Stimulated activated CD4-positive, alpha-beta T cell treated with anti-CD3 and anti-CD28 coated beads, Interleukin-4, amount 100 ng/mL, for 48 hours (primary cell): ENCODE data around the gene BAIAP2.

Experiments used
- DNase-seq, 2 donors: peaks; one replicate each; pipeline ENCODE4 v3.0.0-alpha.2; 2020; ENCODE audit warnings: low read depth in 2 of 2

BAIAP2 gene

DNA sequence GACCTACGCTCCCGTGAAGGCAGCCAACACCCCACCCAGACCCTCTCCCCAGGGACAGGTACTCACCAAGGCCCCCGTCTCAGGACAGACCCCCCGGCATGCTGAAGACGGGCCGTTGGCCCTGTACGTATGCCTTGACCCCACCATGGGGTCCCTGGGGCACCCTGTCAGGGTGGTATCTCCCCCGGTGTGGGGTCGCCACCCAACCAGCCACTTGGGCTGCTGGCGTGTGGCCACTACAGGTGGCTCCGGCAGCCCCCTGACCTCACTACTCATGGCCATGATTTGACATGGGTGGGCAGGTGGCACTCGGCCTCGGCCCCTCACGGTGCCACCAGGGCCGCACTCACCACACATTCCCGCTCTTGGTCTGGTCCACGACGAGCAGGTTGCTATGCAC lies 89.4 kb downstream of the BAIAP2 start:
- no peak for DNase-seq

DNA sequence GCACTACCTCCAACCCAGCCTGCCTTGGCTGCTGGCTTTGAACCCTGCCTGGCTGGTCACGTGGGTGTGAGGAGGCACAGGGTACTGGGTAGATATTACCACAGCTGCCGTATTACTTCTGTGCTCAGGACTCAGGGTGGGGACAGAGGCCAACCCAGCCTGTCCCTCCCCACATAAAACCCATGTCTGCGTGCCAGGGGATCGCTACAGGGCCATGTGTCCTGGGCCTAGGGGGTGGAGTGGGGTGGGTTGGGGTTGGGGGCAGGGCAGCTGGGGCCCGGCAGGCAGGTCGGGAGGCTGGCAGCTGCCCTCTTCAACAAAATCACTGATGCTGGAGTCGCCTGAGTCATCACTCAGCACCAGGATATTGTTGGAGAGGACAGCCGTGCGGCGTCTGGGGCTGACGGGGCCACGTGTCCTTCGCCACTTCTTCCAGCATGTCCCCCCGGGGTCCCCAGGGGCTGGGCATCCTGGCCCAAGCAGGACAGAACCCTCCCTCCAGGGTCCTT lies 90.7 kb downstream of the BAIAP2 start:
- DNase-seq, result no peak

DNA sequence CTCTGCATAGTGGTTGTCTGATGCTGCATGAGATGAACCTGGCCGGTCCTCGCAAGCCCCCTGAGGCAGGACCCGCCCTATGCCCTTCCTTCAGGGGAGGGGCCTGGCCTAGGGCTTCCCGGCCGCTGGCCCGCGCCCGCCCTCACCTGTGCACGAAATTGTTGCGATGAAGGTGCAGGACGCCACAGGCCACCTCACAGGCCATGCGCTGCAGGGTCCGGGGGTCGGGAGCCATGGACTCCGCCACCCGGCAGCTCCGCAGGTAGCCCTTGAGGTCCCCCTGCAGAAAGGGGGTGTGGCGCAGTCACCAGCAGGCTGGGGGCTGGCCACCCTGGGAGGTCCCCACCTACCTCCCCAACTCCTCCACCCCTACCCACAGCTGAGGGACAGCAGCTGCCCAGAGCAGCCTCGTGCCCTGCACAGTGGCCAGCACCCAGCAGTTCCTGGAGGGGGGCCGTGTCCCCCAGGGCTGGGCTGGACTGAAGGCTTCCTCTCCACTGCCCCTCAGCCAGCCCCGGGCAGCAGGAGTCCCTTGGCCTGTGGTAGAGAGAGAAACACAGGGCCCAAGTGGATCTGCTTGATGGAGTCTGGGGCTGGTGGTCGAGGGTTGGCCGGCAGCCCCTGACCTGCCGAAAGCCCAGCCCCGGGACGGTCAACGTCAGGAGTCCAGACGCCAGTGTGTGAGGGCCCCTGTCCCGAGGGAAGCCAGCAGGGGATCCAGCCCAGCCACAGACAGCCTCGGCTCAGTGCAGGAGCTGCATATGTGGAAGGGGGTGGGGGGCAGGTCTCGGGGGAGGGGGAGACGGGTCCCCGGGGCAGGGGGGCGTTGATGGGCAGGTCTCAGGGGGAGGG lies 91.6 kb downstream of the BAIAP2 start:
- DNase-seq, result no peak

DNA sequence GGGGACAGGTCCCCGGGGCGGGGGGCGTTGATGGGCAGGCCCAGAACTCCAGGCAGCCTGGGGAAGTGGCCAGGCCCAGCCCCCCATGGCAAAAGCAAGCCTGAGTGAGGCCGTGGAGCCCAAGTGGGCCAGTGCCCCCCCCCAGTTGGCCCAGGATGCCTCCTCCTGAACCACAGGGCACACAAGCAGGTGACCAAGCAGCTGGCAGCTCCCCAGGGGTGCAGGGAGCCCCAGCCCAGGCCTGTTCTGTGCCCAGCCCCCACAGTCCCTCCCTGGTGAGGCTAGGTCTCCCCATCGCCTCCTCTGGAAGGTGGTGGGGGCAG lies 92.1 kb downstream of the BAIAP2 start:
- no peak for DNase-seq

DNA sequence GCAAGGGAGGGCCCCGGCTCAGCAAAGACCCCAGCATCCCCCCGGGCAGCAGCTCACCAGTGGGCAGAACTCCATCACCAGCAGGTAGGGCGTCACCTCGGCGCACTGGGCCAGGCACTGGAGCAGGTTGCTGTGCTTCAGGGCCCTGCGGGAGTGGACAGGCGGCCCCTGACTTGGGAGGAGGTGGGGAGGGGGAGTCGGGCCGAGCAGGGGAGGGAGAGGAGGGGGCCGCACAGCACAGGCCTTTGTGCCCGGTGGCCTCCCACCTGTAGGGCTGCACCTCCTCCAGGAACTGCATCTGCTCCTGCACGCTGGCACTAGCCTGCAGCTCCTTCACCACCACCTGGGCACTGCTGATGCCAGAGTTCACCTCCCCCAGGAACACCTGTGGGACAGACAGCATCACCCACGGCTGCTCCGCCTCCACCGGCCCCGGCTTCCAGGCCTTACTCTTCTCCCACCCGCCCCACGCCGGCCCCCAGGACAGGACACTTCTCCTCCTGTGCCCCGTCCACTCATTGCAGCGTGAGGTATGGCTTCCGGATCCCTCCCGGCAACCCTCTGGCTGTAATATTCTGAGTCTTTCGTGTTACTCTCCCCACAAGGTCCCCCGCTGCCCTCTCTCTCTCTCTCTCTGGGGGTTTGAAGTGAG lies 92.7 kb downstream of the BAIAP2 start:
- DNase-seq, result no peak

DNA sequence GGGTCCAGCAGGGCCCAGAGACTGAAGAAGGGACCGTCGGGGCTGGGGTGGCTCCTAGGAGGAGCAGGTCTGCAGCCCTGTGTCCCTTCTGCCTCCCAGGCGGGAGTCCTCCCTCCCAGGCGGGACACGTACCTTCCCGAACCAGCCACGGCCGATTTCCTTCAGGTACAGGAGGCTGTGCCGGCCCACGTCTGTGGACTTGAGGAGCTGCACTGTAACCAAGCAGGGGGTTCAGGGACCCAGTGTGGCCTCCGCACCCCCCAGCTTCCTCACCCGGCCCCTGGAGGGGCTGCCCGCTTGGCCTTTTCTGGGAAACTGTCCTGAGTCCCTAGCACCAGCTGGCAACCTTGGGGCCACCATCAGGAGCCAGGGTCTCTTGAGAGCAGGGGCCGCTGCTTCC lies 93.4 kb downstream of the BAIAP2 start:
- no peak for DNase-seq

DNA sequence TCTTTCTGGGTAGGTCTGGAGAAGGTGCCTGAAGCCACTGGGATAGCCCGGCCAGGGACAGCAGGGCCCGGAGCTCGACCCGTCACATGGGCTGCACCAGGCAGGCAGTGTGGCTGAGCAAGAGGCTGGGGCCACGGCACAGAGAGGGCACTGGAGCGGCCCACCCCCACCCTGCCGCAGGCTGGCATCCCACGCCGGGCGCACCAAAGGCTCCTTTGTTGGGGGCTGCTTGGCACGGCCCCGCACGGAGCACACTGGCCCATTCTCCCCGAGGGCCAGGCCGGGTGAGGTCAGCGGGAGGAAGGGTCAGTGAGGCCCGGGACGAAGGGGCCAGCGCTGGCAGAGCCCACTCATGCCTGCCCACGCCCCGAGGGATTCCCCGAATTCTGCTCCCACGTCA lies 93.8 kb downstream of the BAIAP2 start:
- no peak for DNase-seq

DNA sequence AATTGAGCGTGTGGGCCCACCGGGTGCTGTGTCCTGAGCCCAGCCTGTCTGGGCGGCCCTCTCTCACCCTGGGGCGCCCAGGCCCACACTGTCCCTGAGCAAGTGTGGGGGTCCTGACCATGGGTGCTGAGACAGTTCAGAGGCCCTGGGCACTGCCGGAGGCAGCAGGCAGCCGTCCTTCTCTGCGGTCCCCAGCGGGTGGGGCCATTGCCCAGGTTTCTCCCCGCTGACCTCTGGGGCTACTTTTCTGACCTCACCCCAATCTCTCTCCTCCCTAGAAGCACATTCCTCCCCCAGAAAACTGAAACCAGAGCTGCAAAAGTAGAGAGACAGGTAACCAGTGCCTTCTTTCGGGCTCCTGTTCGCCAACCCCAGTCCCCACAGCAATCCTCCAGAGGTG lies 94.3 kb downstream of the BAIAP2 start:
- DNase-seq, result no peak

DNA sequence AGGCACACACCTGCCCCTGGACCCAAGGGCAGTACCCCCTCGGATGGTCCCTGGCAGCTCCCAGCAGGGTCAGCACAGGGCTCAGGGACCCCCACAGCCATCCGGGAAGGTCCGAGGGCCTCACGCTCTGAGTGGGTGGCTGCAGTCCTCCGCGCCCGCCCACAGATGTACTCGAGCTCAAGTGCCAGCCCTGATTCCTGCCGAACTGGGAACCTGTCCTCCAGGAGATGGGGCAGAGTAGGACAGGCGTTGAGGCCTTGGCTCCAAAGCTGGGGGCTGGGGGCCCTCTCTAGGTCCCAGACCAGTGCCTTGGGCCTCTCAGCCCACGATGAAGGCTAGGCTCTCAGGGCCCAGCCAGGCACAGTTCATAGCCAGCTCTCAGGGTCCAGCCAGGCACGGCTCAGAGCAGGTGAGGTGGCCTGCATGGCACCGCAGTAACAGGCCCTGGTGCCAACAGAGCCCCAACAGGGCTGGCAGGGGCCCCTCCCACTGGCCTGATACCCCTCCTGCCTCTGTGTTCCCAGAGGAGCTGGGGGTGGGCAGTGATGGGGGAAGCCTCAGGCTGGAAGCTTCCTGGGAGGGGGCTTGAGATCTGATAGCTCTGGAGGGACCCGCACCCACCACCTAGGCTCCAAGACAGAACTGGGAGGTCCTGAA lies 94.9 kb downstream of the BAIAP2 start:
- no peak for DNase-seq

DNA sequence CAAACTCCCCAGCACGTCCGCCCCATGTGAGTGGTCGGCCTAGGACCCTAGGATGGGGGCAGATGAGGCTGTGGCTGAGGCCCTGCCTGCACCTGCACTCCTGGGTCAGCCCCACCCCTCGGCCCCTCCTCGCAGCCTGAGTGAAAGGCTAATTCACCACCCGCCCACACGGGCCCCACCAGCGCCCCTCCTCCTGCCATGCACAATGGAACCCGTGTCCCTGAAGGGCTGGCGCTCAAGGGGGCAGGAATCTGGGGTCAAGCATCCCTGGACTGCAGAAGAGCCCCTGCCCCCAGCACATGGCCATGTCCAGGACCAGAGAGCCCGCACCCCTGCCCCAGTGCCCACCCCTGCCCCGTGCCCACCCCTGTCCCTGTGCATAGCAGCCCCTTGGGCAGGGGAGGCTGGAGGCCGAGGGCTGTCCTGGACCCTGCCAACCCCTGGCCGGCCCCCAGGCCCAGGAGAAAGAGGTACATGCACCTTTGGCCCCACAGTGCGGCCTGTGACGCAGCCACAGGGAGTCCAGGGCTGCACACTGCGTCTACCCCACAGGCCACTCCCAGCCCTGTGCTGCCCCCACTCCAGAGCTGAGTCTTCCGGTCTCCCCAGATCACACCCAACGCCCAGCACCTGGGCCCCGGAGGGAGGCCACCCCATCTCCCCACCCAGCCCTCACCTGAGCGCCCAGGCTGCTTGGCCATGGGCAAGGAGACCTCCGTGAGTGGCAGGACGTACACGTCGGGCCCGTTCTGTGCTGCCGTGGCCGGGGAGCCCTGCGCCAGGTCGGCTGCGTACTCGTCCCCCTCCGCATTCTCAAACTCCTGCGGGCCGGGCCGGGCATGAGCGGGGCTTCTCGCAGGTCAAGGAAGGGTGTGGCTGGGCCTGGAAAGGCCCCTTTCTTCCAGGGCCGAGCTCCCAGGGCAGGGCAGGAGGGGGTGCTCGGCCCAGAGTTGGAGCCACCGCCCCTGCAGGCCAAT lies 95.7 kb downstream of the BAIAP2 start:
- no peak for DNase-seq

DNA sequence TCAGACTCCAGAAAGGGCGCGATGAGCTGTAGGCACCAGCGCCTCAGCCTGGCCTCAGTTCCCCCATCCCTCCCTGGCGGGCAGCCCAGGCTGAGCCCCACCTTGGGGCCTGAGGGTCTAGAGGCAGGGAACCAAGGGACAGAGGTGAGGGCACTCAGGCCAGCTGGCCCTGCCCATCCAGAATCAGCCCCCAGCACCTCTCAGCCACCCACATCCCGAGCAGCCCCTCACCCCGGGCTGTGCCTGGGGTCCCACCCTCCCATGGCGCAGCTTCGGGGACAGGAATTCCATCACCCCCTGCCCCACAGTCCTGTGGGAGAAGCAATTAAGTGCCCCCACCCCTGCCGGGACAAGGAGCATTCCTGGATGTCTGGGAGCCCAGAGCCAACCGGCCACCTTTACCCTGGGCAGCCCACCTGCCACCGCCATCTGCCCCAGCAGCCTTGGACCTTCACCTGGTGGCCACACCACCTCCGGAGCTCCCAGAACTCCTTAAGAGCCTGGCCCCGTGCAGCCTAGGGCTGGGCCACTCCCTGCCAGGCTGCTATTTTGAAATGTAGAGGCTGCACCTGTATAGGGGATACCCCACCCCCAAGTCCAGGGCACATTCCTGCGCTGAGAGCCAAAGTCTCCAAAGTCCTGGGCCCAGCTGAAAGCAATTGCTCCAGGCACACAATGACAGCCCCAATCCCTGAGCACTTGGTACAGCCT lies 96.7 kb downstream of the BAIAP2 start:
- no peak for DNase-seq

DNA sequence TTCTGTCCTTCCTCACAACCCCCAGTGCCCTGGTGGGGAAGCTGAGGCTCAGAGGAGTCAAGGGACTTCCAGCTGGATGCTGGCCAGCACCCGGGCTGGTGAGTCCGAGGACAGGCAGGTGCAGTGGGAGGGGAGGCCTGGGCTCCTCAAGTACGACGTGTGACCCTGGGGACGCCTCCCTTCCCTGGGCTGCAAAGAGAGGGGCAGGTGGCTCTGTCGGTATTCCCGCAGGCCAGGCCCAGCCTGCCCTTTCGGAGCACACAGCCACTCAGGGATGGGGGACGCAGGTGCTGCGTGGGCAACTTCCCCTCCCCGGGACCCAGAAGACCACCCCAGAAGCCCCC lies 97.2 kb downstream of the BAIAP2 start:
- DNase-seq, result no peak

DNA sequence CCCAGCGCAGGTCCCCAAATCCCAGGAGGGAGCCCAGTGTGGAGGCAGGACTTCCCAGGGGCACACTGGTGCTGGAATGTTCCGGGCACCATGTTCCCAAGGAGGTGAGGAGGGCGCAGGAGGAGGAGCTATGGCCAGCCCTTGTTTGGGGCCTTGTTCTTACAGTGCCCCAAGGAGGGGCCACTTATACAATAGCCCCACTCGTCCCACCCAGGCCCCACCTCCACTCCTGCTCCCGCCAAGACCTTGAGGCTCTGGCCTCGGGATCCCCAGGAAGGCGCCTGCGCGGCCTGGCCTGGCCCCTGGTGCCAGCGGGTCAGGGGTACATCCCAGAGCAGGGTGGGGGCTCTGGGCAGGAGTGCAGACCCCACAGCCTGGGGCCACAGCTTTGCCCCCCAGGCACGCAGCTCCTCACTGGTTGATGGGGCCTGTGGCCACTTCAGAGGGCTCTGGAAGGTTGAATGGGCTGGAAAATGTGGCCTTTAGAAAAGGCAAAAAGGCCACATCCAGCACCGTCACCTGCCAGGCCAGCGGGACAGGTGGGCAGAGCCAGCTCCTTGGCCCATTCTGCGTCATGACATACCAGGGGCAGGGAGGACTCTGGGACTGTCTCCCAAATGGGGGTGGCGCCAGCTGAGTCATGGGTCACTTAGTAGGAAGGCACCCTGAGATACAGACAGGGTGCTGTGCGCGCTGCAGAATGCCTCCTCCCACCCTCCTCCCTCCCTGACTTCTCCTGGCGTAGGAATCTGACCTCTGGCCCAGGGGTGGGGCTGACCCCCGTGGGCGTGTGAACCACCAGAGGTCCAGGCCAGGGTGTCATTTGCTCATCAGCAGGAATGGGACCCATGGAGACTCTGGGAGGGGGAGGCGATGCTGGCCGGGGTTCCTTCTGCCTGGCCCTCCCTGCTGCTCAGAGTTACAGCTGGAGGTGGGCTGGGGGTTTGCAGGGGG lies 98.1 kb downstream of the BAIAP2 start:
- DNase-seq, result no peak

DNA sequence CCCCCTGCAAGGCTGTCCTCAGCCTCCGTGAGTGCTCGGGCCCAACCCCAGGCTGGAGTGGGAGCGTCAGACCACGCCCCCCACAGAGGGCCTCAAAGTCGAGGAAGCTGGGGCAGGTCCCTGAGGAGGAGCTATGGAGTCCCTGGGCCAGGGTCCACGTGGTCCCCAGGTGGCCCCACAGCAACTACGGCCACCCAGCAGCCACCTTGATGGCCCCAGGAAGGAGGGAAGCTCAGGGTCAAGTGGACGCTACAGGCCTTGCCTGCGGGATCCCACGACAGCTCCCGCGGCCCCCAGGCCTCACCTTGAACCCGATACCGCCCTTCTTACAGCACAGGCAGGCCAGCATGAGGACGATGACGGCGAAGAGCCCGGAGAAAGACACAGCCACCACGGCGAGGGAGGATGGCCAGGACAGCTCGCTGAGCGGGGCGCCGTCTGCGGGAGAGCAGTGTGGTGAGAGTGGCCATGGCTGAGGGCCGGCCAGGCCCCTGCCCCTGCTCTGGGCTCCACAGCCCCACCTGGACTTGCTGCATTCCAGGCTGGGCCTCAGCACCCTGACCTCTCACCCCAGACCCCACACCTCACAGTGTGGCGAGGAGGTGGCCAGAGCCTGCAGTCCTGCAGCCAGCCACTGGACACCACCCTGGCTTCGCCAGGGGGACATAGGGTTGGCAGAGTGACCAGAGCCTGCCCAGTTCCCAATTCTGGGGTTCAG lies 99.3 kb downstream of the BAIAP2 start:
- DNase-seq, result no peak

DNA sequence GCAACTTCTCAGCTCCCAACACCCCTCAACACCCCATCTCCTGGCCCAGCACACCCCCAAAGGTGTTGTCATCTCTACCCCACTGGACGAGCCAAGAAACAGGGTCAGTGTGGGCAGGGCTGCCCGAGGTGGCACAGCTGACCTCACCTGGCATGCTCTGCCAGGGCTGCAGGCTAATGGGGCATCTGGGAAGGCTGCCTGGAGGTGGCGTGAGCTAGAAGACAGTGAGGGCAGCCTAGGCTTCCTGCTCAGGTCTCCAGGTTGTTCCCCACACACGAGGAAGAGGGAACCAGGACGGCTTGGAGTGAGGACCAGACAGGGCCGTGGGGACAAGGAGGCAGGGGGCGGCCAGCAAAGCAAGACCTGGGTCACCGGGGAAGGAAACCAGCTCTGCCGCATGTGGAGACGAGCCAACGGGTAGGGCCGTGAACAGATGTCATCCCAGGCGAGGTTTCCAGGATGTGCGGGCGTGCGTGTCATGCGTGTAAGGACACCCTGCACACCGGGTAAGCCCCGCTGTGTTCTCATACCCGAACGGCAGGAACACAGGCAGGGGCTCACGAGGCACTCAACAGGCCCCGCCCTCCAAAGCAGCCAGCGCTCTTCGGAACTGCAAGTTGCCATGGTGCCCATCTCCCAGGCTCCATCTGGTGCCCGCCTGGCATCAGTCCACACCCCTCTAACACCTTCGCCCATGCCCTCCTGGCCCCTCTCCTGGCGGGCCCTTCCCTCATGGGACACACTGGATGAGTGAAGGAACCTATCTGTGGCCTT lies 100.7 kb downstream of the BAIAP2 start:
- DNase-seq, result no peak

DNA sequence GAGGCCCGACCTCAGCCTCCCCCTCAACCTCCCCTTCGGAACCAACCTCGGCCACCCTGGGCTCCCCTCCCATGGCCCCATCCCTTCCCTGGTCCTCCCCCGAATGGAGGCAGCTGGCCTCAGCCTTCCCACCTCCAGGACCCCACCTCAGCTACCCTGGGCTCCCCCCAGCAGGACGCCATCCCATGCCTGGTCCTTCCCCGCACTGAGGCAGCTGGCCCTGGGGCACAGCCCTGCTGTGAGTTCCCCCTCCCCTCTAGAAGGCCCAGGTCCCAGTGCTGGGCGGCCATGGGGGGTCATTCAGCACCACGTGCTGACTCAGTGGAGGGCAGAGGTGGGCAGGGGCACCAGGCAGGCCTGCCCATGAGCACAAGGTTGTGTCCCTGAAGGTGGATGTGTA lies 101.4 kb downstream of the BAIAP2 start:
- no peak for DNase-seq

DNA sequence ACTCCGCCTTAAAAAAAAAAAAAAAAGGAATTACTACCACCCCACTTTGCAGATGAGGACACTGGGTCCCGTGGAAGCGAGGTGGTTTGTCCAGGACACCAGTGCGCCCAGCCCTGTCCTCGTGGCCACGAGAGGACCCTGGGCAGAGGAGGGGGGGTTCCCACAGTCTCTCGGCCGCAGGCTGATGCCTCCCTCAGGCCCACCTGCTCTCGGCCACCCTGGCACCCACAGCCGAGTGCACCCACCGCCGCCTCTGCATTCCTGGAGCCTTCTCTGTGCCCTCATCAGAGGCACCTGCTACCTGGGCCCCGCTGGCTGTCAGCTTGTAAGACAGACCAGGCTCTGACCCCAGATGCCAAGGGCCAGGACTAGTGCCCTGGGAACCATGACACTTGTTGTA lies 102.3 kb downstream of the BAIAP2 start:
- DNase-seq, result no peak

DNA sequence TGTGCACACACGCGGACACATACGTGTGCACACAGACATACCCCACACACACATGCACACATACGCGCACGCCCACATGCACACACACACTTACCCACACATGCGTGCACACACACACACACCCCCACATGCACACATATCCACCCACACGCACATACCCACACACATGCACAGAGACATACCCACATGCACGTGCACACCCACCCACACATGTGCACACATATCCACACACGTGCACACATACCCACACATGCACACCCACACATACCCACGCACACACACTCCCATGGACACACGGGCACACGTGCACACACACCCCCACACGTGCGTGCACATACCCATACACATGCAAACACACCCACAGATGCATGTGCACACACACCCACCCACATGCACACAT lies 103.1 kb downstream of the BAIAP2 start:
- no peak for DNase-seq

DNA sequence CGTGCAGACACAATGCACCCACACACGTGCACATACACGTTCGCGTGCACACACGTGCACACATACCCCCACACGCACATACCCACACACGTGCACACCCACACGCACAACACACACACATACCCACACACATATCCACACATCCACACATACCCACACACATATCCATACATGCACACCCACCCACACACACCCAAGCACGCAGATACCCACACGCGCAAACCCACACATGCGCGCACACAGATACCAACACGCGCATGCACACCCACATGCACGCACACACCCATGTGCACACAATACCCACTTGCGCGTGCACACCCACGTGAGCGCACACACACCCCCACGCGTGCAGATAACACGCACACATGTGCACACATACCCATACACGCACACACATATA lies 103.5 kb downstream of the BAIAP2 start:
- DNase-seq, result no peak
